A673 (cell line): ENCODE results near the gene RABGGTA.

ENCODE experiments used
- CTCF ChIP-seq: fragments of 300-800, 200-600 bp; sonication (generic); conservative IDR thresholded peaks from 2 replicates; pipeline ENCODE4 v1.5.1; 2017; ENCODE audit warnings: low read depth, mild to moderate bottlenecking, antibody characterized with exemption, low read length, moderate library complexity, mixed read lengths
- EZH2 ChIP-seq: fragments of 200-600 bp; sonication (generic); IDR thresholded peaks from 2 replicates; pipeline ENCODE4 v1.6.1; 2017; ENCODE audit warnings: borderline replicate concordance, low read depth, mild to moderate bottlenecking, mixed read lengths, antibody characterized with exemption, low read length; ENCODE audit not compliant: poor library complexity, severe bottlenecking

DNA sequence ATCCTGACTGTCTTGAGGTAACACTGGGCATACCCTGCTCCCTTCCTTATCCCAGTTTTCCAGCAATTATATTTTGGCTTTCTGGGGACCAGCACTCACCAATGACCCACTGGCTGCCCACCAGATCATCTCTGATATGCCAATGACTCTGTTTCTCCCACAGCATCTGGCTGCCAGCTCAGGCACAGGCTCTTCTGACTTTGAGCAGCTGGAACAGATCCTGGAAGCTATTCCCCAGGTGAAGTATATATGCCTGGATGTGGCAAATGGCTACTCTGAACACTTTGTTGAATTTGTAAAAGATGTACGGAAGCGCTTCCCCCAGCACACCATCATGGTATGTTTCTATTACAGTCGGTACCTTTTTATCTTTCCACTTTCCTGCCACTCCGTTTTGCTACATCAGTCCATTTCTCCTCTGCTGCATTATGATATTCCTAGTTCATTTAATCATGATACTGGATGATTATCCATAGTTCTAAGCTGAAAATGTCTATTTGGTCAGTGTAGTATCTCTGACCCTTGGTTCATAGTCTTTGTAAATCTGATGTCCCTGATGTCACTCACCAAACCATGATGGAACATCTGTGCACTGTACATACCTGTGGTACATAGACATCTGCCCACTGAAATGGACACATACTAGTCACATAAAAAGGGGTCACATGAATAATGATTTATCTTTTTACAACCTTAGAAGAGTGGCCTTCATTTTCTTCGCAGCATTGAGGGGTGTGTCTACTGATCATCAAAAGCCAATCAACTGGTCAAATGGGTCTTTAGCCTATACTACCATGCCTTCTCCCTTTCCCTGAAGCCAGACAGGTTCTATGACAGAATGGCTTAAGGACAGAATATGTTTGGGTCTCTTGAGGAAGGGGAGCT is 35.4 kb downstream of the RABGGTA start:
- TF ChIP-seq CTCF = no peak
- no peak for TF ChIP-seq EZH2
